H1 (cell line): ENCODE results near the gene TSHZ2. TPM values are rescaled to one million over a fixed set of nuclear protein-coding genes. Genes with fewer than 3 reads are reported as not detected.

Experiments used
- CTCF ChIA-PET: fragments of 300-600 bp; sonication (Branson Sonifier 250); formaldehyde crosslinking; loops from one replicate; lab custom pipeline; 2021; ENCODE audit not compliant: partially characterized antibody; lab: Charles Lee
- POLR2A ChIA-PET: fragments of 300-600 bp; sonication (Branson Sonifier 250); formaldehyde crosslinking; loops from one replicate; lab custom pipeline; 2021; ENCODE audit warnings: inconsistent platforms; ENCODE audit not compliant: partially characterized antibody; lab: Charles Lee
- DNase-seq, 2 experiments: peaks; one replicate each; pipeline versions ENCODE4 v3.0.0 to v3.0.0-alpha.2; 2010 to 2022; ENCODE audit warnings: low spot score in 2 of 2, low read depth in 1 of 2, mixed read lengths in 1 of 2
- FAIRE-seq: peaks from 2 replicates; lab custom pipeline; 2011; peaks lifted over from hg19 to GRCh38; lab: Jason Lieb, UNC
- H2AFZ ChIP-seq: 2 replicates; pipeline ENCODE4 v1.8.1; 2012; ENCODE audit warnings: low read length, inconsistent platforms
- H2AK5ac ChIP-seq: 2 replicates; pipeline ENCODE4 v1.6.1; 2013; ENCODE audit warnings: low read depth, low read length
- H2BK120ac ChIP-seq: replicated peaks from 2 replicates; pipeline ENCODE3; 2013; ENCODE audit warnings: low read depth, low read length, inconsistent platforms
- H2BK12ac ChIP-seq: 2 replicates; pipeline ENCODE4 v1.6.1; 2013; ENCODE audit warnings: low read depth, low read length
- H2BK15ac ChIP-seq: 2 replicates; pipeline ENCODE4 v1.6.1; 2013; ENCODE audit warnings: low read length
- H2BK20ac ChIP-seq: 2 replicates; pipeline ENCODE4 v1.6.1; 2013; ENCODE audit warnings: low read length
- H2BK5ac ChIP-seq: 2 replicates; pipeline ENCODE4 v1.6.1; 2013; ENCODE audit warnings: low read depth, low read length
- H3K14ac ChIP-seq: 2 replicates; pipeline ENCODE4 v1.6.1; 2013; ENCODE audit warnings: inconsistent platforms; ENCODE audit not compliant: insufficient read length
- H3K18ac ChIP-seq: 2 replicates; pipeline ENCODE4 v1.6.1; 2013; ENCODE audit warnings: low read length; ENCODE audit errors: extremely low read depth
- H3K23ac ChIP-seq: 2 replicates; pipeline ENCODE4 v1.6.1; 2013; ENCODE audit warnings: inconsistent platforms; ENCODE audit not compliant: insufficient read length
- H3K23me2 ChIP-seq: 2 replicates; pipeline ENCODE4 v1.6.1; 2013; ENCODE audit warnings: low read depth, low read length
- H3K27ac ChIP-seq: 2 replicates; pipeline ENCODE4 v1.6.1; 2011; ENCODE audit warnings: low read depth, low read length, inconsistent platforms
- H3K27me3 ChIP-seq, 4 experiments: replicated peaks in 1 of 4; 1 replicate in 1 of 4; 2 replicates in 3 of 4; pipeline versions ENCODE4 v1.6.1 to v1.8.1; 2011 to 2013; ENCODE audit warnings: low read length in 3 of 4, mild to moderate bottlenecking in 3 of 4, inconsistent platforms in 2 of 4, mixed read lengths in 2 of 4, moderate library complexity in 1 of 4; ENCODE audit not compliant: control insufficient read depth in 3 of 4, insufficient read depth in 3 of 4; ENCODE audit errors: extremely low read depth in 1 of 4
- H3K36me3 ChIP-seq, 4 experiments: 2 replicates each; pipeline versions ENCODE4 v1.6.1 to v1.8.1; 2011 to 2013; ENCODE audit warnings: mild to moderate bottlenecking in 4 of 4, low read length in 3 of 4, moderate library complexity in 2 of 4, control low read depth in 1 of 4, inconsistent platforms in 1 of 4; ENCODE audit not compliant: insufficient read depth in 4 of 4, control insufficient read depth in 2 of 4
- H3K4ac ChIP-seq: replicated peaks from 2 replicates; pipeline ENCODE3; 2013; ENCODE audit warnings: low read length, low read depth, mixed read lengths, inconsistent platforms; ENCODE audit not compliant: insufficient read length
- H3K4me1 ChIP-seq, 4 experiments: replicated peaks in 1 of 4; 1 replicate in 1 of 4; 2 replicates in 3 of 4; pipeline versions ENCODE4 v1.6.1 to v1.8.1; 2011 to 2013; ENCODE audit warnings: low read length in 3 of 4, inconsistent platforms in 2 of 4, mixed read lengths in 1 of 4; ENCODE audit not compliant: insufficient read depth in 4 of 4, control insufficient read depth in 3 of 4
- H3K4me2 ChIP-seq, 2 experiments: 2 replicates each; pipeline versions ENCODE4 v1.6.1 to v1.8.1; 2011 to 2013; ENCODE audit warnings: low read depth in 2 of 2, low read length in 2 of 2, control low read depth in 1 of 2, inconsistent platforms in 1 of 2, mild to moderate bottlenecking in 1 of 2; ENCODE audit not compliant: insufficient read depth in 1 of 2
- H3K4me3 ChIP-seq, 4 experiments: fragments of 200-600, 300-600 bp in 1 of 4; sonication (generic), shearing (Covaris generic), sonication (Bioruptor Twin) in 1 of 4; 2 replicates each; pipeline versions ENCODE4 v1.5.1 to v1.8.1; 2011 to 2016; ENCODE audit warnings: low read length in 4 of 4, low read depth in 3 of 4, control low read depth in 2 of 4, inconsistent platforms in 2 of 4, mild to moderate bottlenecking in 2 of 4, mixed read lengths in 1 of 4, moderate library complexity in 1 of 4; ENCODE audit not compliant: insufficient read depth in 2 of 4; ENCODE audit errors: extremely low read depth in 1 of 4
- H3K56ac ChIP-seq: replicated peaks from 2 replicates; pipeline ENCODE3; 2013; ENCODE audit warnings: low read depth, mild to moderate bottlenecking, mixed read lengths, low read length, inconsistent platforms; ENCODE audit not compliant: insufficient read length
- H3K79me1 ChIP-seq: 2 replicates; pipeline ENCODE4 v1.6.1; 2013; ENCODE audit warnings: low read depth, low read length, control low read depth
- H3K79me2 ChIP-seq, 2 experiments: 2 replicates each; pipeline versions ENCODE4 v1.6.1 to v1.8.1; 2012 to 2013; ENCODE audit warnings: low read length in 2 of 2, mild to moderate bottlenecking in 2 of 2, inconsistent platforms in 1 of 2; ENCODE audit not compliant: insufficient read depth in 2 of 2, control insufficient read depth in 1 of 2
- H3K9ac ChIP-seq, 4 experiments: replicated peaks in 1 of 4; 1 replicate in 1 of 4; 2 replicates in 3 of 4; pipeline versions ENCODE4 v1.6.1 to v1.8.1; 2011 to 2013; ENCODE audit warnings: low read depth in 3 of 4, low read length in 3 of 4, control low read depth in 2 of 4, mild to moderate bottlenecking in 2 of 4, moderate library complexity in 2 of 4, inconsistent platforms in 1 of 4; ENCODE audit errors: extremely low read depth in 1 of 4
- H3K9me3 ChIP-seq, 2 experiments: 2 replicates each; pipeline versions ENCODE4 v1.6.1 to v1.8.1; 2012 to 2013; ENCODE audit warnings: mild to moderate bottlenecking in 2 of 2, moderate library complexity in 2 of 2, control low read depth in 1 of 2, inconsistent platforms in 1 of 2, low read depth in 1 of 2, low read length in 1 of 2, mixed read lengths in 1 of 2; ENCODE audit not compliant: insufficient read depth in 2 of 2
- H4K20me1 ChIP-seq, 2 experiments: replicated peaks in 1 of 2; 2 replicates each; pipeline versions ENCODE3 to v1.8.1; 2011 to 2013; ENCODE audit warnings: inconsistent platforms in 2 of 2, low read length in 2 of 2, mild to moderate bottlenecking in 1 of 2; ENCODE audit not compliant: insufficient read depth in 2 of 2, control insufficient read depth in 1 of 2
- H4K5ac ChIP-seq: 2 replicates; pipeline ENCODE4 v1.6.1; 2013; ENCODE audit warnings: low read length, low read depth, mixed read lengths, inconsistent platforms; ENCODE audit not compliant: insufficient read length
- H4K8ac ChIP-seq: 2 replicates; pipeline ENCODE4 v1.8.0; 2013; ENCODE audit warnings: mild to moderate bottlenecking, moderate library complexity, low read length, inconsistent platforms; ENCODE audit not compliant: insufficient read depth; ENCODE audit errors: extremely low read depth
- H4K91ac ChIP-seq: replicated peaks from 2 replicates; pipeline ENCODE3; 2013; ENCODE audit warnings: low read length, mixed read lengths, inconsistent platforms; ENCODE audit not compliant: insufficient read length
- ASH2L ChIP-seq: fragments of 200-600, 300-600 bp; sonication (generic); IDR thresholded peaks from one replicate; pipeline ENCODE4 v1.7.1; 2017; ENCODE audit warnings: low read length
- BRCA1 ChIP-seq: IDR thresholded peaks from 2 replicates; pipeline ENCODE4 v1.6.1; 2012; ENCODE audit warnings: low read depth, low read length, improper control_type of control experiment
- FOSL1 ChIP-seq: IDR thresholded peaks from 2 replicates; pipeline ENCODE4 v1.6.1; 2011; ENCODE audit warnings: mild to moderate bottlenecking, low read depth, low read length, moderate library complexity; ENCODE audit not compliant: insufficient read depth
- GABPA ChIP-seq: IDR thresholded peaks from 2 replicates; pipeline ENCODE4 v1.6.1; 2011; ENCODE audit warnings: mild to moderate bottlenecking, low read length, moderate library complexity, borderline replicate concordance; ENCODE audit not compliant: insufficient read depth
- HDAC6 ChIP-seq: IDR thresholded peaks from one replicate; pipeline ENCODE4 v1.7.1; 2012; ENCODE audit warnings: low read depth, mild to moderate bottlenecking, inconsistent platforms, low read length, moderate library complexity
- KDM4A ChIP-seq: IDR thresholded peaks from one replicate; pipeline ENCODE4 v1.7.1; 2012; ENCODE audit warnings: low read depth, mild to moderate bottlenecking, moderate library complexity, low read length, inconsistent platforms; ENCODE audit not compliant: severe bottlenecking
- KDM5A ChIP-seq: fragments of 200-600 bp; IDR thresholded peaks from 2 replicates; pipeline ENCODE4 v1.7.1; 2012; ENCODE audit warnings: mild to moderate bottlenecking, low read length, inconsistent platforms, mixed read lengths
- NANOG ChIP-seq: IDR thresholded peaks from 2 replicates; pipeline ENCODE4 v1.6.1; 2011; ENCODE audit warnings: low read length, low read depth, mild to moderate bottlenecking, inconsistent platforms; ENCODE audit not compliant: insufficient read depth, poor library complexity, severe bottlenecking
- POLR2A ChIP-seq, 2 experiments: IDR thresholded peaks; 1 replicate in 1 of 2; 2 replicates in 1 of 2; pipeline ENCODE4 v1.6.1; 2011; ENCODE audit warnings: low read depth in 2 of 2, low read length in 2 of 2, mild to moderate bottlenecking in 2 of 2; ENCODE audit errors: control extremely low read depth in 1 of 2
- POLR2AphosphoS5 ChIP-seq: IDR thresholded peaks from 2 replicates; pipeline ENCODE4 v1.6.1; 2011; ENCODE audit warnings: low read depth, low read length
- SIN3A ChIP-seq, 2 experiments: IDR thresholded peaks in 1 of 2; conservative IDR thresholded peaks in 1 of 2; 2 replicates each; pipeline ENCODE4 v1.6.1; 2011 to 2012; ENCODE audit warnings: low read length in 2 of 2, improper control_type of control experiment in 1 of 2, low read depth in 1 of 2, mild to moderate bottlenecking in 1 of 2
- SIX5 ChIP-seq: IDR thresholded peaks from 2 replicates; pipeline ENCODE4 v1.6.1; 2011; ENCODE audit warnings: mild to moderate bottlenecking, low read depth, low read length
- TAF1 ChIP-seq: IDR thresholded peaks from 2 replicates; pipeline ENCODE4 v1.6.1; 2011; ENCODE audit warnings: mild to moderate bottlenecking, low read depth, low read length
- WGBS, 2 experiments: shearing (Covaris generic) in 1 of 2; methylation state at CpG; one replicate each; pipeline versions ENCODE4 v1.1.6 to v1.1.7; 2013 to 2015; ENCODE audit warnings: low lambda C conversion rate in 2 of 2, mixed read lengths in 2 of 2, inconsistent platforms in 1 of 2, low coverage in 1 of 2, missing lambda C conversion rate in 1 of 2; ENCODE audit not compliant: insufficient replicate concordance in 2 of 2, insufficient coverage in 1 of 2, insufficient read length in 1 of 2; ENCODE audit errors: extremely low coverage in 1 of 2, missing lambda C conversion rate in 1 of 2; 5-methylcytosine and 5-hydroxymethylcytosine counted together
- polyA plus RNA-seq, 7 experiments: library from polyadenylated mRNA; depleted of rRNA in 3 of 7; stranded (reverse) in 5 of 7; unstranded in 2 of 7; fragments of >200 nt in 5 of 7; fragments of 200-250 nt in 2 of 7; gene quantifications; 1 replicate in 5 of 7; 2 replicates in 1 of 7; 4 replicates in 1 of 7; pipeline versions ENCODE4 v1.2.1 to v1.2.3, GENCODE V29; 2011 to 2013; ENCODE audit warnings: missing spikeins in 2 of 7, mixed read lengths in 2 of 7
- total RNA-seq: library from RNA; stranded (reverse); fragmentation: NEBNext Ultra II Directional; extraction: Animal tissue kit (Norgen Biotek cat#: 25700); gene quantifications from 2 replicates; pipeline ENCODE4 v1.2.1, GENCODE V29; 2021
- TF ChIP-seq, protein P1 (sequence below): IDR thresholded peaks from 2 replicates; pipeline ENCODE4 v1.6.1; 2012; ENCODE audit warnings: low read length, inconsistent platforms

Gene TSHZ2
- total and polyA plus RNA-seq, 2 of the 8 experiments (the other 6 are each of a cell fraction or from before 2014, with no cell fraction given) = 0.14 to 0.30 TPM

DNA sequence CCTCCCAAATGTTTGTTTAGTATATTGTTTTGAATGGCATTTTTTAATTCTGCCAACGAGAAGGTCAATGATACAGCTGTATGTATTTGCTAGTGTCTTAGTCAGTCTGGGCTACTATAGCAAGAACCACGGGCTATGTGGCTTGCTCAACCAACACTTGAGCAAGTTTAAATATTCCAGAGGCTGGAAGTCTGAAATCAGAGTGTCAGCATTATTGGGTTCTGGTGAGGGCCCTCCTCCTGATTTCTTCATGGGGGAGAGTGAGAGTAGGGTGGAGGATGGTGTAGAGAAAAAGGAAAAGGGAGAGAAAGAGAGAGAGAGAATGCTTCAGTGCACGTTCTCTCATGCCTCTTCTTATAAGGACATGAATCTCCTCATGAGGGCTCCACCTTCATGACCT is 144.6 kb downstream of the TSHZ2 start:
- no peak overlapping the region for H2BK20ac ChIP-seq
- H3K79me2 ChIP-seq = no peaks in the 10 kb centered on the region
- WGBS, 2 experiments = 81% methylated on average over 3 of the region's 3 CpGs; no CpG with 5 or more reads in 1 of the 2 experiments
- ChIA-PET POLR2A (no interaction called here), CTCF (no interaction called here)
- H3K4me1 ChIP-seq = peaks cover 0 to 4% (median 1%) of the 10 kb centered on the region in 4 experiments; a peak in 2 of 7 replicates
- no peak overlapping the region for H2BK5ac ChIP-seq
- no peak overlapping the region for H3K9ac ChIP-seq
- H4K8ac ChIP-seq = no peak overlapping the region
- H4K5ac ChIP-seq = no peak overlapping the region
- H2AK5ac ChIP-seq = no peak overlapping the region
- no peaks in the 10 kb centered on the region for H3K27me3 ChIP-seq
- H3K9me3 ChIP-seq = no peaks in the 10 kb centered on the region
- H3K14ac ChIP-seq = no peak overlapping the region
- DNase-seq (no peak), FAIRE-seq (no peak)
- H4K20me1 ChIP-seq = no peaks in the 10 kb centered on the region
- H3K4ac ChIP-seq = no peak overlapping the region
- no peak overlapping the region for H2BK15ac ChIP-seq
- no peak overlapping the region for H3K18ac ChIP-seq
- H3K4me3 ChIP-seq = no peak overlapping the region
- no peak overlapping the region for H2BK120ac ChIP-seq
- no peak overlapping the region for H2BK12ac ChIP-seq
- no peaks in the 10 kb centered on the region for H3K79me1 ChIP-seq
- H3K36me3 ChIP-seq = no peaks in the 10 kb centered on the region
- H2AFZ ChIP-seq = no peak overlapping the region
- H3K27ac ChIP-seq = no peak overlapping the region
- H3K23ac ChIP-seq = no peak overlapping the region
- no peak overlapping the region for H3K4me2 ChIP-seq
- H4K91ac ChIP-seq = no peak overlapping the region
- no peaks in the 10 kb centered on the region for H3K23me2 ChIP-seq
- no peak overlapping the region for H3K56ac ChIP-seq
- no peak for TF ChIP-seq HDAC6
- TF ChIP-seq FOSL1 = no peak
- no peak for TF ChIP-seq GABPA
- no peak for TF ChIP-seq POLR2A (IDR thresholded peaks at IDR 0.05; ENCODE audit: control extremely low read depth in 1 of 2, low read depth in 2 of 2, low read length in 2 of 2)
- no peak for TF ChIP-seq BRCA1
- no peak for TF ChIP-seq TAF1
- TF ChIP-seq, protein P1, sequence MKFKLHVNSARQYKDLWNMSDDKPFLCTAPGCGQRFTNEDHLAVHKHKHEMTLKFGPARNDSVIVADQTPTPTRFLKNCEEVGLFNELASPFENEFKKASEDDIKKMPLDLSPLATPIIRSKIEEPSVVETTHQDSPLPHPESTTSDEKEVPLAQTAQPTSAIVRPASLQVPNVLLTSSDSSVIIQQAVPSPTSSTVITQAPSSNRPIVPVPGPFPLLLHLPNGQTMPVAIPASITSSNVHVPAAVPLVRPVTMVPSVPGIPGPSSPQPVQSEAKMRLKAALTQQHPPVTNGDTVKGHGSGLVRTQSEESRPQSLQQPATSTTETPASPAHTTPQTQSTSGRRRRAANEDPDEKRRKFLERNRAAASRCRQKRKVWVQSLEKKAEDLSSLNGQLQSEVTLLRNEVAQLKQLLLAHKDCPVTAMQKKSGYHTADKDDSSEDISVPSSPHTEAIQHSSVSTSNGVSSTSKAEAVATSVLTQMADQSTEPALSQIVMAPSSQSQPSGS = no peak
- no peak for TF ChIP-seq ASH2L
- TF ChIP-seq SIX5 = no peak
- no peak for TF ChIP-seq KDM5A
- TF ChIP-seq NANOG = no peak
- TF ChIP-seq SIN3A (conservative IDR thresholded peaks at IDR 0.05 in 1 of 2, IDR thresholded peaks at IDR 0.05 in 1 of 2; ENCODE audit: low read depth in 1 of 2, low read length in 2 of 2) = no peak
- TF ChIP-seq KDM4A = no peak
- TF ChIP-seq POLR2AphosphoS5 = no peak
